H1 (cell line): ENCODE measurements around the gene CHPF. TPM values are rescaled to one million over a fixed set of nuclear protein-coding genes. Genes with fewer than 3 reads are reported as not detected.

Experiments
- HDAC6 ChIP-seq: IDR thresholded peaks from one replicate; pipeline ENCODE4 v1.7.1; 2012; ENCODE audit warnings: low read depth, mild to moderate bottlenecking, inconsistent platforms, low read length, moderate library complexity
- TBP ChIP-seq: IDR thresholded peaks from 2 replicates; pipeline ENCODE4 v1.6.1; 2011; ENCODE audit warnings: low read depth, low read length, improper control_type of control experiment
- USF2 ChIP-seq: IDR thresholded peaks from 2 replicates; pipeline ENCODE4 v1.6.1; 2011; ENCODE audit warnings: low read length, improper control_type of control experiment
- polyA plus RNA-seq, 7 experiments: library from polyadenylated mRNA; depleted of rRNA in 3 of 7; stranded (reverse) in 5 of 7; unstranded in 2 of 7; fragments of >200 nt in 5 of 7; fragments of 200-250 nt in 2 of 7; gene quantifications; 1 replicate in 5 of 7; 2 replicates in 1 of 7; 4 replicates in 1 of 7; pipeline versions ENCODE4 v1.2.1 to v1.2.3, GENCODE V29; 2011 to 2013; ENCODE audit warnings: missing spikeins in 2 of 7, mixed read lengths in 2 of 7
- total RNA-seq: library from RNA; stranded (reverse); fragmentation: NEBNext Ultra II Directional; extraction: Animal tissue kit (Norgen Biotek cat#: 25700); gene quantifications from 2 replicates; pipeline ENCODE4 v1.2.1, GENCODE V29; 2021

Gene CHPF
- total and polyA plus RNA-seq, 2 of the 8 experiments (the other 6 are each of a cell fraction or from before 2014, with no cell fraction given) = 62.9 to 67.3 TPM

GRCh38 chr2:219551441-219552381, 8.1 kb upstream of the CHPF start (continued):
- TF ChIP-seq HDAC6 (no peak), USF2 (no peak), TBP (no peak)
